ENCODE measurements around the gene CENPP. TPM values are rescaled to one million over a fixed set of nuclear protein-coding genes. Genes with fewer than 3 reads are reported as not detected.

Gene CENPP
- total RNA-seq, 1 donor from 2014 or later, result 10.6 TPM

DNA sequence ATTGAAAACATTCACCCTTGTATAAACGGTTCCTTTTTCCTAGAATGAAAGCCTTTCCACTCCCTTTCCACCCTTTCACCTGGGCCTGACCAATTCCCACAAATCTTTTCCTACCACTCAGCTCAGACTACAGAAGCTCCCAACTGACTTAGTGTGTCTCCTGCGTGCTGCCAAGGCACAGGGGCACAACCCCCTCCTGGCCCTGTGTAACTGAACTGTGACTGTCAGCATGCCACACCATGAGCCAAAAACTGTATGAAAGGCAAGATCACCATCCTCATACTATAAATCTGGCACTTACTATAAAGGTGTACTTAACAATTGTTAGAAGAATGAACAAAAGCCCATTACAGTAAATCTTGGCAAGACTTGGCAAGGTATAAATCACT lies 12.1 kb upstream of the CENPP start:
- DNase-seq (ENCODE audit: low spot score), result no peak

DNA sequence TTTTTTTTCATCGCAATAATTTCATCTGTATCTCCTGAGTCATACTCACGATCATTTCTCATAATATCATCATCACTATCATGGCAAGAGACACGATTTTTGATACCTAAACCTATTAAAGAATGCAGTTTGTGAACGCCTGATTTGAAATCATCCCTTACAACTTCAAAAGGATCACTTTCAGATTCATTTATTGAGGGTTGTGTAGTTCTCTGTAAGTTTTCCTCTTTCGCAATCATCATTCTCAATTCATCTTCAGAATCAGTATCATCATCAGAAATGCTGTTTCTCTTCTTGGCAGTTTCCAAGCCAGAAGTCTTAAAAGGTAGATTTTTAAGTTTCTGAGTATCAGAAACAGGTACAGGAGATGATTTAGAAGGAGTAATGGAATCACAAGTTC lies 10.3 kb upstream of the CENPP start:
- no peak for DNase-seq (ENCODE audit: low spot score)

DNA sequence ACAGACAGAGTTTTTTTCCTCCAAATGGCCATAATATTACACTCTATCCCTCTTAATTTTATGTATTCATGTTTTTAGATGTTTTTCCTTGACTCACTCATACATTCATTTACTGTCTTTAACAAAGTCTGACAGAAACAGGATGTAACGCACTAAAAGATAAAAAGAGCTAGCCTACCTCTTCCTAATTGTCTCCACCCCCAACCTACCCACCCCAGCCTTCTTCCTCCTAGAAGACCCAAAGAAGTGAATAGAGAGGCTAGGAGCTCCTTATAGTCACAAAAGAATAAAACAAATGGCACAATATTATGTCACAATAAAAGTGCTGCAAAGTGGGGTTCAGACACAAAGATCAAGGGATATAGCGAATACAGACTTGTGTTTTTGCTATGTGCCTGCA lies 1.3 kb upstream of the CENPP start:
- no peak for DNase-seq (ENCODE audit: low spot score)

DNA sequence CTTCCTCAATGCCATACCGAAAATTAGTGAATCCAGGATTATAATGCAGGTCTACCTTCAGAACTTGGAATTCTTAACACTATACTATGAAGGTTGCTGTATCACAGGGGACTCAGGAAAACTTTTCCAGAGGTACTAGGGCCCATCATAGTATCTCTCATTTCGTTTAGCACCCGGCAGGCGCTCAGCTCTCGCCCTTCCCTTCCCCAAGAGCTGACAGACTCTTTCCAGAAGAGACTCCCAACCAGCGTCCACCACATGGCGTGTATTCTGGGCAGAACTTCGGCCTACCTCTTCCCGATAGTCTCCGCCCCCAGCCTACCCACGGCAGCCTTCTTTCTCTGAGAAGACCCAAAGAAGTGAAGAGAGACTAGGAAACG lies 874 bp upstream of the CENPP start:
- DNase-seq (ENCODE audit: low spot score), result no peak

DNA sequence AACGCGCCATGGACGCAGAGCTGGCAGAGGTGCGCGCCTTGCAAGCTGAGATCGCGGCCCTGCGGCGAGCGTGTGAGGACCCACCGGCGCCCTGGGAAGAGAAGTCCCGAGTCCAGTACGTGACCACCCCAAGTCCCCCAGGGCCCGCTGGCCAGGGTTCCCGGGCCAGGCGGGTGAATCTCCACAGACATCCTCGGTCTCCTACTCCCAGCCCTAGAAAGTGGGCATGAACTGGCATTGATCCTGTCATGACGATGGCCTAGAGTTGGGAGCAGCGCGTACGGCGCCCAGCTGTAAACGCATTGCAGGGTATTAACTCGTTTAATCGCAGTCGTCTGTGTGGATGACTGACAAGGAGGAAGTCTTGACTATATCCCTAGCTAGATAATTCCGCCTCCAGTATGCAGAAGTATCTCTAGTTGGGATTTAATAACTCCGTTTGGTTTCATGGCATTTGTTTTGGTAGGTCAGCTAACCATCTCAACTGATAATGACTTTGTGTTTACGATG lies 293 bp downstream of the CENPP start:
- no peak for DNase-seq (ENCODE audit: low spot score)

DNA sequence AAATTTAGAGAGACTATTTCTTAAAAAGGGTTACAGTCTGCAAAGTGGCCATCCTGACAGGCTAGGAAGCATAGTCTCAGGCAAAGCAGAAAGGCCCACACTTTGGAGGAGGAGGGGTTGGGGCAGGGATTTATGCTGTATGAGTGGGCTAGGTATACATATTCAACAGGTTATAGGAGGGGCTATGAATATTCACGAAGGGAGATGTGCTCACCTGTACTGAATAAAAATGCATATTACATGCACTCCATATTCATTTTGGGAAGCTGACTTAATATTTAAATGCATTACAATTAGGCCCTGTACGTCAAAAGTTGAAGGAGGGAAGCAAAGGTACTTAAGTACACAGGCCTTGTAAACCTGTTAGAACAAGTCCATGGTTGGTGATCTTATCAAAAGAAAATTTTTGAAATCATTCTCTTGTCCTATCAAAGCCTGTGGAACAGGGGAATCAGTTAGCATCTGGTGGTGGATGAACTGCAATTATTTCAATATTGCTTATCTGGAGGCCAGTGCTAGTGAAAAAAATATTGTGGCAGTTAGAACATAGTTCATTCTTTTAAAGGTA lies 1.6 kb downstream of the CENPP start:
- no peak for DNase-seq (ENCODE audit: low spot score)

DNA sequence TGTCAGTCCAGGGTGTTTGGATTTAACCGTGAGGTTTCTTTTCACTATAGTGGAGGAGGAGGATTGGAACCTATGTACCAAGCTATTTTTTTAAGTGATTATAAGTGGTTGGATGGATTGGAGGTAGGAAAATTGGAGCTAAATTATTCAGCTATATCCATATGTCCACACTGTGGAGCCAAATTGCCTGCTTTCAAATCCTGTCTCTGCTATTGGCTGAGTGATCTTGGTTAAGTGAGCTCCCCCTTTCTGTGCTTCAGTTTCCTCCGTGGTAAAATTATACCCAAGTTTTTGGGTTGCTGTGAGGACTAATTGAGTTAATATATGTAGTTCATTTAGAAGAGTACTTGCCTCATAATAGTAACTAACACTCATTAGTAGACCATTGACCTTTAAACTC lies 2.5 kb downstream of the CENPP start:
- no peak for DNase-seq (ENCODE audit: low spot score)

DNA sequence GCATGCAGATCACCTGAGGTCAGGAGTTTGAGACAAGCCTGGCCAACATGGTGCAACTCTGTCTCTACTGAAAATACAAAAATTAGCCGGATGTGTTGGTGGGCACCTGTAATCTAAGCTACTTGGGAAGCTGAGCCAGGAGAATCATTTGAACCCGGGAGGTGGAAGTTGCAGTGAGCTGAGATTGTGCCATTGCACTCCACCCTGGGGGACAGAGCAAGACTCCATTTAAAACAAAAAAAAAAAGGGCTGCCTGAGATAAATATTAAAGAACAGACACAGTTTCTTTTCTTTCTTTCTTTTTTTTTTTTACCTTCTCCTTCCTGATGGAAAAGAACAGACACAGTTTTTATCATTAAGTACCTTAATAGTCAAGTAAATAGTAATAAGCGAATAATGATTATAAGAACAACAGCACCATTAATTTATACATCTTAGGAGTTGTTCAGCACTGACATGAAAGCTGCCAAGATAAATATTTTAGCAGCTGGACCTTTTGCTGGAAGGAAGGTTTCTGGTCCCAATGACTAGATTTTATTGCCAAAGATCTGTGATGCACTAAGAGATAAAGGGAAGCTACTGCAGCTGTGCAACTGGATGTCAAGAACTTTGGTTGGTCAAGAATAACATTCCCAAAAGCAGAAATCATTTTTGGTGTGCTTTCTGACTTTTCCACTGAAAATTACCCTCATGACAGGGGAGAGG lies 7.0 kb downstream of the CENPP start:
- no peak for DNase-seq (ENCODE audit: low spot score)

DNA sequence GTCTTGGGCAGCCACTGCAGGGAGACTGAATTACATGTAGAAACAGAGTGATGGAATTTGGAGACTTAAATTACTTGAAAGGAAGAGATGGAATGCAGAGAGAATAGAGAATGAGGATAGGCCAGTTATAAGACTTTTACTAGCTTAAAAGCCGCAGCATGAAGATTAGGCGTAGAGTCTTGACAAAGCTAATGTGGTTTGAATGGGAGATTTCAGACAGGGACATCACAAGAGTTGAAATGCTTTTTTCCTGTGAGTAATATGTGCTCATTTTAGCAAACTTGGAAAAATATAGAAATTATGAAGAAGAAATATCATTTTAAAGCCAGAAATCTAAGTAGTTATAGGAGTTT lies 7.5 kb downstream of the CENPP start:
- DNase-seq (ENCODE audit: low spot score), result no peak

DNA sequence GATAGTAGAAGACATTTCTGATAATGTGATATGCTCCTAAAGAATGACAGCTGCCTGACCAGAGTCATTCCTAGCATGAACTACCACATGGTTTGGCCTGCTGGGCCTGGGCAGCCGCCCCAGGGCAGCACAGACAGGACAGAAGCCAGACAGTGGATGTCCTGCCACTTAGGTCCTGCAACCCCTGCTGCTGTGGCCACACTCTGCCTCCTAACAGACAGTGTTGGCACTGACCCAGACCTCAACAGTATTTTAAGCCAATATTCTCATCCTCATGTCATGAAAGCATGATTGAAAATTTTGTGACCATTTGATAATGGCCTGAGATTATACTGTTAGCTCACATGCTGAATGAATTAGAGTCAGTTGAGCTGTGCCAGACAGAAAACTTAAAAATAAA lies 15.8 kb downstream of the CENPP start:
- no peak for DNase-seq (ENCODE audit: low spot score)

DNA sequence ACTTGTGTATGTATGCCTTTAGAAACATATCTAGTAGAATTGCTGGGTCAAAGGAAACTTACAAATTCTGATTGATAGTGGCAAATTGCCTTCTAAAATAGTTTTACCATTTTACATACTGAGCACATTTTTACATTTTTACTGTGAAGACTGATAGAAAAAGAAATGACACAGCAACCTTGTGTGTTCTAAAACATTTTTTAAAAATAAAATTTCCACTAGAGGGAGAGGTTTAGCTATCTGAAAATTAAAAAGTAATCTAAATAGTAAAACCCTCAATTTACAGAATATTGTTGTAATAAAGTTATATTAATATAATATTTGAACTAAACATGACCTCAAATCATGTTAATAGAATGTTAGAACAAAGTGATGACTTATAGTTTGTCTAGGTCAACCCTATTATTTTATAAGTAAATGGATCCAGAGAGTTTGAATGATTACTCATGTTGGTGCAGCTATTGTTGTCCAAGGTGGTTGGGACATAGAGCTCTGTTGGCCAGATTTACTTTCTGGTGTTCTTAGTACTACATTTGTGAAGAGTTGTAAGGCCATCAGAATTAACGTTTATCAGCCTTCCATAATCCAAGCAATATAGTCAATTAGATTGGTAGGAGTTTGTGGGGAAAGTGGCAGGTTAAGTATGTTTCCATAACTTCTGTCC lies 17.2 kb downstream of the CENPP start:
- DNase-seq (ENCODE audit: low spot score), result no peak

DNA sequence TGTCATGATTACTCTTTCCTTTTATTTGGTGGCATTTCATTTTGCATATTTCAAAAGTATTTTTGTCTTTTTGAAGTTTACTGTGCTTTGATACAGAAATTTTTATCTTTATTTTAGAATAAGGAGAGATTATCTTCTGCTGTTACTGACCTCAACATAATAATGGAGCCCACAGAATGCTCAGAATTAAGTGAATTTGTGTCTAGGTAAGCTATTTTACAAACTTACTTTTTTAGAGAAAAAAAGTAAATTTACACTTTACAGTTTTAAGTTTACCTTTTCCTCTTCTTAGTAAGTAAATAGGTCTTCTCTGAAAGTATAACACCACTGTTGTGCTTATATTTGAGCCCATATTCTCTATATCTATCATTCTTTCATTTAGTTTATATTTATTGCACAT lies 19.8 kb downstream of the CENPP start:
- DNase-seq (ENCODE audit: low spot score), result no peak

DNA sequence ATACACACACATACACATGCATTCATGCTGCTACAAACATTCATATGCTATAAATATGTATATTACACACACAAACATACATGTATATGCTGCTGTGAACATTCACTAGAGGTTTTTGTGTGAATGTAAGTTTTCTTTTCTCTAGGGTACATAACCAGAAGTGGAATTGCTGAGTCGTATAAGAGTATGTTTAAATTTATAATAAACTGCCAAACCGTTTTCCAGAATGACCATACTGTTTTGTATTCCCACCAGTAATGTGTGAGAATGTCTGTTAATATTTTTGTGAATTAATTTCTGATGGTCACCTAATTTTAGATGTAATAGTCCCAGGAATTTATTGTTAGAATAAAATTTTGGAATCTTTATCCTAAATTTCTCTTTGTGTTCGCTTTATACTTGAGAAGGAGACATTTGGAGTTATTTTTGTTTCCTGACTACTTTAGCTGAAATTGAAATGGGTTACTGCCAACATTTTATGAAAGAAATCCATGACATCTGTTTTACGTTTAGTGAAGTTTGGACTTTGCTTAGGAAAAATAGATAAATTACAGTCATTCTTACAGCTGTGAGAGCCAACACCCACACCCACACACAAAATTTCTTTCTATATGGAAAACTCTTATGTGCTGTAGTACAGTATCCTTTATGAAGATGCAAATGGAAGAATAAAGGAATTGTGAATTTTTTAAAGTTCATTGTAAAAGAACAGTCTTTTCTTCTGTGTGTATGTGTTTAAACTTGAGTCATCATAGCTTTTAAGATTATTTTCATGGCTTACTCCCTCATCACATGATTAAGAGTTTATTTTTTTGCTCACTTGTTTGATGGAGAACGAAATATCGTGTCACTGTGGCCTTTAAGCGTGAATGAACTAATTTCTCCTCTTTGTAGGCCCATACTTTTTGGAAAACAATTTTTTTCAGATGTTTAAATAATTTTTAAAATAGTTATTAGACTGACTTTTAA lies 24.3 kb downstream of the CENPP start:
- DNase-seq (ENCODE audit: low spot score), result no peak

DNA sequence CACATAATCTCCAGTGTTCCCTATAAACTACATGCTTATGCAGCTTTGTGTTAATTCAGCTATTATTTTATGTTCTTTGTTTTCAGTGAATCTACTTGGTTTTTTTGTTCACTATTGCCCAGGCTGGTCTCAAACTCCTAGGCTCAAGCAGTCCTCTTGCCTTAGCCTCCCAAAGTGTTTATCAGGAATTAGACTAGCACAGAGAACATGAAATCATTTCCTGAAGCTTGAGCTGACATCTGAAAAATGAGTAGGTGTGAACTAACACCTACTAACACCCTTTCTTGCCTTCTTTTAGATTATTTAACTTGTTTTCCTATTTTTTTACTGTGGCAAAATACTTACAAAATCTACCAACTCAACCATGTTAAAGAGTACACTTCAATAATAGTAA lies 25.0 kb downstream of the CENPP start:
- DNase-seq (ENCODE audit: low spot score), result no peak

DNA sequence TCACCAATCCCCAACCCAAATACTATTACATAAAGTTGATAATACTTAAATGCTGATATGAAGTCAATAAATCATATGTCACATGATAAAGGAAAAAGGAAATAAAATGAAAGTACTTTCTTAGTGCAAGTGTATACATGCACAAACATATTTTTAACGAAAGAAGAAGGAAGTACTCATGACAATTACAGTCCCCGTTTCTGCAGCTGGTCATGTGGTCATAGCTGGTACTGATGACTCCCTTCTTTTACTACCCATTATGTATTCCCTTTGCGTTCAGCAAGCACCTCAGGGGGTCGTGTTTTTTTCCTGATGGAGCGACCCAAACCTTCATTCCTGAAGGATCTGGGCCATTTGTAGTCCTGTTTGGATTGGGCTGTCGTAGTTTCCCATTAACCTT lies 27.3 kb downstream of the CENPP start:
- DNase-seq (ENCODE audit: low spot score), result no peak

DNA sequence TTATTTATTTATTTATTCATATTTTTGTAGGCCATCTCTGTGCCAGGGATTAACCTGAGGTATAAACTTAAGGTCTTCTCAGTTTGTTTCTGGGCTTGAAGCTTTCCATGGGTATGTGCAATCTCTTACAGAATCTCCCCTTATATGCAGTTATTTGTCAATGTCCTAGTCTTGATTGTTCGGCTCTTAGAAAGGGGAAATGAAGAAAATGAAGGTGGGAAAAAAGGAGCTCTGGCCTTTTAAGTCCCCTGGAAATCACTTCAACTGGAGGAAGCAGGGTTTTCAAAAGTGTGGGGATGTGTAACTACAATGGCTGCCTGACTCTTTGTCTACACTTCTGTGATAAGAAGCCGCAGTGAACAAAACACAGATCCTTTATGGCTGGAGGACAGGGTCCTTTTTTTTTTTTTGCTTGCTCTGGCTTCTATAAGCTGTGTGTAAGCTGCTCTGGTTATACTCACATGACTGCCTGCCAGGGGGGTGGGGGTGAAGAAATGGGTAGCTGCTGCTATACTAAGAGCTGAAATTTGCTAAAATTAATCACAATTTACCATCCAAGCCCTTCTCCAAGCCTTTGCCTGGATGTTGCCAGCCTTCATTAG lies 33.7 kb downstream of the CENPP start:
- no peak for DNase-seq (ENCODE audit: low spot score)

DNA sequence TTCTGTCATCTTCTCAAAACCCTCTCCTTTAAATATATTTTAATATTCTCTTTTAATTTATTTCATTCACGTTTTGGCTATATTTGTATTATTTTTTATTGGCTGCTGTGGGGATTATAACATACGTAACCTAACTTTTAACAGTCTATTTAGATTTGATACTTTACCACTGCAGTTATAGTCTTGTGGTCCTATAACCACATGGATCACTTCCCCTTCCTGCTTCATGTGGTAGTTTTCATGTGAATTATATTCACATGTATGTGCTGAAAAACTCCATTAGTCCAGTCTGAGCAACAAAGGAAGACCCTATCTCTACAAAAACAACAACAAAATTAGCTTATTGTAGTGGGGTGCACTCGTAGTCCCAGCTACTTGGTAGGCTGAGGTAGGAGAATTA lies 34.3 kb downstream of the CENPP start:
- no peak for DNase-seq (ENCODE audit: low spot score)

DNA sequence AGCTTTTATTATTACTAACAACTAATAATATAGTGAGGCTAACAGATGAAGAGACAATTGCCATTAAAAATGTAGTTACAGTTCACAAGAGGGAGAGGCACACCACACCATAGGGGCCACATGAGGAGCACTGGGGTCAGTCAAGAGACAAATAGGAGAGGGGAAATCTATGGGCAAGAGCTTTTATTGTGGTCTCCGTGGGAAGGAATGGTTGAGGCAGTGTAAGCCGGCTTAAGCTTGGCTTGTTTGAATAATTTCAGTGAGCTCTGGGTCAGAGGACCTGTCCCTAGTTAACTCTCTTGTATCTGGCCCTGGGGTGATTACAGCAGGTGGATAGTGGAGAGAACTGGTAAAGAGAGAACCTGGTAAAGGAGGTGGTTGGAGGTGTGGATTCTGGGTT lies 43.3 kb downstream of the CENPP start:
- no peak for DNase-seq (ENCODE audit: low spot score)

DNA sequence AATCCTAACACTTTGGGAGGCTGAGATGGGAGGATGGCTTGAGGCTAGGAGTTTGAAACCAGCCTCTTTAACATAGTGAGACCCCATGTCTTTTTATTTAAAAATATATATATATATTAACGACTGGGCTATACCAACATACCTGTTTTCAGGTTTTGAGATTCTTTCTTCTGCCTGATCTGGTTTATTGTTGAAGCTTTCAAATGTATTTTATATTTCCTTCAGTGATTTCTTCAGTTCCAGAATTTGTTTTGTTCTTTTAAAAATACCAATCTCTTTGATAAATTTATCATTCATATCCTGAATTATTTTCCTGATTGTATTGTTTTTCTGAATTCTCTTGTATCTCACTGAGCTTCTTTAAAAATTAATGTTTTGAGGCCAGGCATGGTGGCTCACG lies 47.4 kb downstream of the CENPP start:
- no peak for DNase-seq (ENCODE audit: low spot score)

DNA sequence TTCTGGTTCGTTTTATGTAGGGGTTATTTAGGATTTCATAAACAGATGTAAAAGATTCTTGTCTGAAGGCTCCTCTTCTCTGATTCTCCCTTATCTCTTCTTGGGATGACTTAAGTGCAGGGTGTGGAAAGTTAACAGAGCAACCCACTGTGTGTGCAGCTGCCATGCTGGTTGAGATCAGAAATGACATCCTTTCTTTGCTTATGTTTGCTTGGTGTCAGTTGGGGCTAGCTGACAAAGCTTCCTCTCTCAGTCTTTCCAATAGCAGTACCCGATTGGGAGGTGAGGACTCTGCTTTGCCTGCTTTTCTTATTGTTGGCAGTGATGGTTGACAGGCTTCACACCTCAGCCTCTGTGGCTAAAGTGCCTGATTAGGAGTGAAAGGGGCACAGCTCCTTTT lies 52.1 kb downstream of the CENPP start:
- no peak for DNase-seq (ENCODE audit: low spot score)

DNA sequence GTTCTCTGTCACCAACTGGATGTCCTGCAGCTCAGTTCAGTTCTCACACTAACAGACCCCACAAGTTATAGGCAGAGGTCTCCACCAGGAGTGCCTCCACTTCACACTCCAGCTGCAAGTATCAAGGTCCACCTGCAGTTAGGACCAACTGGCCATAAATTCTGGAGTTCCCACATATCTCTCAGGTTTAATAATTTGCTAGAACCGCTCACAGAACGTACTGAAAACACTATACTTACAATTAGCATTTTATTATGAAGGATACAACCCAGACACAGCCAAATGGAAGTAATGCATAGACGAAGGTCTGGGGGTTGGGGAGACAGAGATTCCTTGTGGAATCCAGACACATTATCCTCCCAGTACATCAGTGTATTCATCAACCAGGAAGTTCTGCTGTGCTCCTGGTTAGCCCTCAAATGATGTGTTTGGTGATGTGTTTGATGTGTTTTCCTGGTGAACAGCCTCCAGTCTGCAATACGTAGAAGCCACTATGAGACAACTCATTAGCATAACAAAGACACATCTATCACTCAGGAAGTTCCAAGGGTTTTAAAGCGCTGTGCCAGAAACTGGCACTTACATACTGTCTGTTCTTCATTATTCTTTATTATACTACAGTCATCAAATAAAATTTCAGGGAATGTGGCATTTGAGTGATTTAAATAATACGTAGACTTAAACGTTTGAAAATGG lies 53.3 kb downstream of the CENPP start:
- no peak for DNase-seq (ENCODE audit: low spot score)
